Right ventricle myocardium superior (tissue), 1 donor: Measurements from ENCODE around the gene ATP5PD. TPM values are rescaled to one million over a fixed set of nuclear protein-coding genes. Genes with fewer than 3 reads are reported as not detected.
A peak's percentile ranks its signal among the peaks of the same experiment; 100 is the strongest.

Experiments used
- ATAC-seq: fragments of 200-7000 bp; cut with Tn5 transposase; one replicate; pipeline ENCODE4 v1.9.1; 2020; ENCODE audit warnings: mild to moderate bottlenecking; ENCODE audit not compliant: poor library complexity
- DNase-seq: peaks from one replicate; pipeline ENCODE4 v3.0.0-alpha.2; 2020
- intact Hi-C: fragments of 100-400 bp; cut with DNase I; formaldehyde crosslinking; loops from one replicate; pipeline ENCODE4 v1.11.2; 2022
- long read RNA-seq: library from polyadenylated mRNA; unstranded; transcript quantifications from one replicate; pipeline ENCODE4 v2.0.0, GENCODE V29; 2021
- total RNA-seq: library from RNA; stranded (reverse); fragmentation: NEBNext Ultra II Directional; extraction: Animal tissue kit (Norgen Biotek cat#: 25700); gene quantifications from one replicate; pipeline ENCODE4 v1.2.1, GENCODE V29; 2021
- donor health status: DM: no; HTN: yes; CAD: no; lungs with severe emphysema.

Gene ATP5PD
- 832 TPM for total RNA-seq
- long read RNA-seq, transcript ATP5PD-201 (6 exons, 603 nt), result major isoform, 244 of 256 reads
- long read RNA-seq, partial matches to known transcripts, result 5 of 256 reads
- long read RNA-seq, other reads (novel, unspliced or antisense), result 7 of 256 reads

GRCh38 chr17:75046407-75047289 is at the start of gene ATP5PD, which contains the start of gene KCTD2:
Gene ATP5PD, minus strand, starts transcription at chr17:75046969. Its CDS starts 4,319 bp downstream, at chr17:75042650.
Gene KCTD2, plus strand, starts transcription at chr17:75047225. Its CDS starts 26 bp downstream, at chr17:75047251.
- peak; percentile 97 for DNase-seq
- peak; percentile 98 for ATAC-seq
- intact Hi-C loops, result no loop called here

GRCh38 chr17:75096082-75096625 is 49.4 kb upstream of the ATP5PD start:
- DNase-seq, result peak; percentile 81
- peak; percentile 84 for ATAC-seq
- intact Hi-C loops, result no loop called here

GRCh38 chr17:75094871-75095399 is 48.2 kb upstream of the ATP5PD start:
- ATAC-seq (no peak), DNase-seq (no peak)
- intact Hi-C loops, result no loop called here

- intact Hi-C loops, result no loop called here
- ATAC-seq, result no peak
Observed at GRCh38 chr17:75093548-75094158, 46.9 kb upstream of the ATP5PD start.

GRCh38 chr17:75091855-75092327 is 45.1 kb upstream of the ATP5PD start:
- ATAC-seq, result no peak
- DNase-seq, result no peak
- intact Hi-C loops, result no loop called here

More at GRCh38 chr17:75093548-75094158, 46.9 kb upstream of the ATP5PD start:
- no peak for DNase-seq

GRCh38 chr17:75090871-75091854 is 44.4 kb upstream of the ATP5PD start:
- intact Hi-C loops, result no loop called here
- DNase-seq, result peak; percentile 71
- no peak for ATAC-seq

GRCh38 chr17:75088465-75089417 is 42.0 kb upstream of the ATP5PD start:
- ATAC-seq (peak; percentile 14), DNase-seq (no peak)
- intact Hi-C loops, result no loop called here

GRCh38 chr17:75087558-75088453 is 41.0 kb upstream of the ATP5PD start, which contains the start of gene SLC16A5:
Gene SLC16A5, plus strand, starts transcription at chr17:75087954. Its CDS starts 5,683 bp downstream, at chr17:75093637.
- ATAC-seq (peak; percentile 93), DNase-seq (peak; percentile 94)
- intact Hi-C loops, result no loop called here

- no peak for ATAC-seq
- intact Hi-C loops, result no loop called here
- no peak for DNase-seq
Observed at GRCh38 chr17:75087182-75087557, 40.4 kb upstream of the ATP5PD start.

- intact Hi-C loops, result no loop called here
- ATAC-seq, result no peak
- DNase-seq, result no peak
Observed at GRCh38 chr17:75086496-75087181, 39.9 kb upstream of the ATP5PD start.

GRCh38 chr17:75084039-75084660 is 37.4 kb upstream of the ATP5PD start:
- ATAC-seq, result no peak
- intact Hi-C loops, result no loop called here

GRCh38 chr17:75082683-75083082 is 35.9 kb upstream of the ATP5PD start:
- DNase-seq, result no peak
- ATAC-seq, result no peak
- intact Hi-C loops, result no loop called here

More at GRCh38 chr17:75084039-75084660, 37.4 kb upstream of the ATP5PD start:
- no peak for DNase-seq

GRCh38 chr17:75081611-75082540 is 35.1 kb upstream of the ATP5PD start:
- intact Hi-C loops, result no loop called here
- ATAC-seq, result no peak
- no peak for DNase-seq

- intact Hi-C loops, result no loop called here
- no peak for DNase-seq
- no peak for ATAC-seq
Observed at GRCh38 chr17:75079023-75079373, 32.2 kb upstream of the ATP5PD start.
